WTC11 (cell line): ENCODE measurements around the gene TMPRSS6. TPM values are rescaled to one million over a fixed set of nuclear protein-coding genes. Genes with fewer than 3 reads are reported as not detected.

Experiments
- ATAC-seq: fragments of 200-7000 bp; cut with Tn5 transposase; 2 replicates; pipeline ENCODE4 v1.10.0; 2021; ENCODE audit warnings: mild to moderate bottlenecking, moderate library complexity
- CTCF ChIA-PET: fragments of 300-600 bp; sonication (Branson Sonifier 250); formaldehyde crosslinking; loops from one replicate; lab custom pipeline; 2021; ENCODE audit warnings: antibody characterized with exemption; lab: Charles Lee
- POLR2A ChIA-PET: fragments of 350-600 bp; sonication (Branson Sonifier 250); formaldehyde crosslinking; loops from one replicate; lab custom pipeline; 2021; ENCODE audit warnings: antibody characterized with exemption; lab: Charles Lee
- DNase-seq: peaks from one replicate; pipeline ENCODE4 v3.0.0; 2021; ENCODE audit warnings: low spot score
- H3K27ac Mint-ChIP-seq: 2 replicates; pipeline ENCODE4 v1.8.0; 2021; ENCODE audit warnings: mixed read lengths
- H3K27me3 Mint-ChIP-seq: 2 replicates; pipeline ENCODE4 v1.8.0; 2021; ENCODE audit warnings: low read depth, mild to moderate bottlenecking, moderate library complexity, mixed read lengths
- H3K36me3 Mint-ChIP-seq: 2 replicates; pipeline ENCODE4 v1.8.0; 2021; ENCODE audit warnings: mixed read lengths
- H3K4me1 Mint-ChIP-seq: 2 replicates; pipeline ENCODE4 v1.8.0; 2022; ENCODE audit warnings: mixed read lengths
- H3K4me3 Mint-ChIP-seq: 2 replicates; pipeline ENCODE4 v1.8.0; 2021; ENCODE audit warnings: mild to moderate bottlenecking, moderate library complexity, mixed read lengths
- H3K9me3 Mint-ChIP-seq: 2 replicates; pipeline ENCODE4 v1.8.0; 2021; ENCODE audit warnings: mixed read lengths
- CBFB ChIP-seq: sonication (generic); formaldehyde crosslinking; IDR thresholded peaks from 2 replicates; pipeline ENCODE4 v1.8.1; 2022; ENCODE audit warnings: mild to moderate bottlenecking, low read depth, missing genetic modification reagents
- CREB1 ChIP-seq: sonication (generic); formaldehyde crosslinking; IDR thresholded peaks from 2 replicates; pipeline ENCODE4 v1.8.0; 2023; ENCODE audit warnings: mild to moderate bottlenecking, missing genetic modification reagents
- ELF4 ChIP-seq: sonication (generic); formaldehyde crosslinking; IDR thresholded peaks from 2 replicates; pipeline ENCODE4 v1.8.1; 2022; ENCODE audit warnings: low read depth, mild to moderate bottlenecking, moderate library complexity, missing genetic modification reagents
- FOXJ3 ChIP-seq: sonication (generic); formaldehyde crosslinking; IDR thresholded peaks from 2 replicates; pipeline ENCODE4 v1.9.0; 2021; ENCODE audit warnings: missing genetic modification reagents, mild to moderate bottlenecking, borderline replicate concordance
- FOXK1 ChIP-seq: sonication (generic); formaldehyde crosslinking; IDR thresholded peaks from 2 replicates; pipeline ENCODE4 v1.8.0; 2022; ENCODE audit warnings: mild to moderate bottlenecking, moderate library complexity, missing genetic modification reagents
- GRHL2 ChIP-seq: fragments of 250-450 bp; sonication (Bioruptor Pico); IDR thresholded peaks from 2 replicates; pipeline ENCODE4 v1.8.0; 2022; ENCODE audit warnings: mild to moderate bottlenecking, moderate library complexity; ENCODE audit not compliant: insufficient replicate concordance, severe bottlenecking
- HMGA2 ChIP-seq: fragments of 250-450 bp; sonication (Bioruptor Pico); IDR thresholded peaks from 2 replicates; pipeline ENCODE4 v1.4.0; 2021; ENCODE audit warnings: mild to moderate bottlenecking, moderate library complexity
- ZNF138 ChIP-seq: sonication (generic); formaldehyde crosslinking; conservative IDR thresholded peaks from 2 replicates; pipeline ENCODE4 v1.8.1; 2022; ENCODE audit warnings: mild to moderate bottlenecking, moderate library complexity, missing genetic modification reagents
- ZNF263 ChIP-seq: sonication (generic); formaldehyde crosslinking; IDR thresholded peaks from 2 replicates; pipeline ENCODE4 v1.8.1; 2022; ENCODE audit warnings: low read depth, mild to moderate bottlenecking, moderate library complexity, missing genetic modification reagents
- ZNF671 ChIP-seq: fragments of 250-450 bp; sonication (Bioruptor Pico); IDR thresholded peaks from 2 replicates; pipeline ENCODE4 v1.8.0; 2021; ENCODE audit warnings: mild to moderate bottlenecking
- total RNA-seq: library from RNA; stranded (reverse); gene quantifications from 3 replicates; pipeline ENCODE4 v1.2.3, GENCODE V29; 2021
- TF ChIP-seq, protein P1 (sequence below): fragments of 250-450 bp; sonication (Bioruptor Pico); conservative IDR thresholded peaks from 2 replicates; pipeline ENCODE4 v1.9.0; 2021; ENCODE audit warnings: mild to moderate bottlenecking
- TF ChIP-seq, protein P2 (sequence below): fragments of 200-600 bp; IDR thresholded peaks from 2 replicates; pipeline ENCODE4 v1.8.0; 2022; ENCODE audit warnings: antibody characterized with exemption
- TF ChIP-seq, protein P3 (sequence below): sonication (generic); formaldehyde crosslinking; IDR thresholded peaks from 2 replicates; pipeline ENCODE4 v1.8.1; 2022; ENCODE audit warnings: mild to moderate bottlenecking, missing genetic modification reagents, moderate library complexity, borderline replicate concordance
- TF ChIP-seq, protein P4 (sequence below): sonication (generic); formaldehyde crosslinking; IDR thresholded peaks from 2 replicates; pipeline ENCODE4 v1.8.0; 2022; ENCODE audit warnings: mild to moderate bottlenecking, missing genetic modification reagents
- TF ChIP-seq, protein P5 (sequence below): sonication (generic); formaldehyde crosslinking; IDR thresholded peaks from 2 replicates; pipeline ENCODE4 v1.8.0; 2022; ENCODE audit warnings: mild to moderate bottlenecking, missing genetic modification reagents
- TF ChIP-seq, protein P6 (sequence below): sonication (generic); formaldehyde crosslinking; IDR thresholded peaks from 2 replicates; pipeline ENCODE4 v1.8.0; 2023; ENCODE audit warnings: missing genetic modification reagents
- TF ChIP-seq, protein P7 (sequence below): fragments of 250-450 bp; sonication (Bioruptor Pico); IDR thresholded peaks from 2 replicates; pipeline ENCODE4 v2.1.2; 2022; ENCODE audit warnings: mild to moderate bottlenecking, moderate library complexity
- TF ChIP-seq, protein P8 (sequence below): fragments of 250-450 bp; sonication (Bioruptor Pico); IDR thresholded peaks from 2 replicates; pipeline ENCODE4 v1.9.0; 2021; ENCODE audit warnings: moderate library complexity, mild to moderate bottlenecking, inconsistent platforms, borderline replicate concordance
- TF ChIP-seq, protein P9 (sequence below): sonication (generic); formaldehyde crosslinking; IDR thresholded peaks from 2 replicates; pipeline ENCODE4 v1.8.1; 2023; ENCODE audit warnings: mild to moderate bottlenecking, missing genetic modification reagents
- TF ChIP-seq, protein P10 (sequence below): sonication (generic); formaldehyde crosslinking; IDR thresholded peaks from 2 replicates; pipeline ENCODE4 v1.8.1; 2023; ENCODE audit warnings: mild to moderate bottlenecking, missing genetic modification reagents, moderate library complexity

TMPRSS6 gene
- total RNA-seq, 1 experiment from 2014 or later = 0.11 TPM

DNA sequence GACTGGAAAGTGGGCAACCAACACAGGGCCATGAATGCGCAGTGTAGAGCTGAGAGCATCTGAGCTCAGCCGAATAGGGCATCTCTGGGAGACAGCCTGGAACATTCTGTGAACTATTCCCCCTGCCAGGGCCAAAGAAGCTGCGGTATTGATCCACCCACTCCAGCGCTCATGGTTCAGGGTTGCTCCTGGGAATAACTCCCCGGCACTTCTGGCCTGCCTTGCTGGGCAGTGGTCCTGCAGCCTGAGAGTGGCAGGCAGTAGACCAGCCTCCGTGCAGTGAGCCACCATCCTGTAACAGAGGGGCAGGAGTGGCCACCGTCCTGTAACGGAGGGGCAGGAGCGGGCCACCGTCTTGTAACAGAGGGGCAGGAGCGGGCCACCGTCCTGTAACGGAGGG lies 12.2 kb downstream of the TMPRSS6 start (continued):
- TF ChIP-seq, protein P1, sequence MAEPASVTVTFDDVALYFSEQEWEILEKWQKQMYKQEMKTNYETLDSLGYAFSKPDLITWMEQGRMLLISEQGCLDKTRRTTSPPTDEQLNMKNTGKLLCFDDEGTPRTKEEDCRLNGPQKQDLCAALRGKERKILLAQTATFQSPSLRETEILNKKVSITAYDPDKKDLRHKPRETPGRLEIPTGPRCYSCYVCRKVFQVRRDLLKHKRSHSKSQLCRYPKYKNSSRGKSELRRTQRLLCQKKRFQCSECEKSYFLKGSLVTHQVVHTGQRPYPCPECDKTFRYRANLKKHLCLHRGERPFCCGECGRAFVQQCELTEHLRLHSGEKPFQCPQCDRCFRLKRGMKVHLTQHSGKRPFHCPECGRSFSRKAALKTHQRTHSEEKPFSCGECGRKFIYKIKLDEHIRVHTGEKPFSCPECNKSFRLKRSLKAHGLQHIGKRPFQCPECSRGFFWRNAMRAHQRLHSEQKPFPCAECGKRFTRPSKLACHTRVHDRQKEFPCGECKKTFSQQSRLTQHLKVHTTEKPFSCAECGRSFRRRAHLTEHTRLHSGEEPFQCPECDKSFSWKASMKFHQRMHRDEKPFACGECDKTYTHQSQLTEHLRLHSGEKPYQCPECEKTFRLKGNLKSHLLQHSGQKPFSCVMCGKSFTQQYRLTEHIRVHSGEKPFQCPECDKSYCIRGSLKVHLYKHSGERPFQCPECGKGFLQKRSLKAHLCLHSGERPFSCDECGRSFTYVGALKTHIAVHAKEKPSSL (CRISPR knock-in tag) = no peak
- TF ChIP-seq ZNF138 (CRISPR knock-in tag) (no peak), CBFB (no peak), ELF4 (CRISPR knock-in tag) (no peak)

DNA sequence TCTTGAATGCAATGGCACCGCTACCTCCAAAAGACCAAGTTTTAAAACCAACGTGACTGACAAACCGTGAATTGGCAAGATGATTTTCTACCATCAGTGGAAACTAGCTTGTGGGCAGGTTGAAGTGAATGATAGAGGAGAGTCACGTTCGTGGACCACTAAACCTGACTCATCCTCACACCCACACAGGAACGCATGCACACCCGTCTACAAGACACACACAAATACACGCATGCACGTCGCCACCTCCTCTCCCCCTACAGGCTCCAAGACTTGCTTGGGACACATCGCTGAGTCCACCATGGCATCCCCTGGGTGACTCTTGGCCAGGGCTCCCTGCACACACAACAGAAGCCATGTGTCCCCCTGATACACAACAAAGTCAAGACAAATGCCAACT lies 14.4 kb downstream of the TMPRSS6 start:
- Mint-ChIP-seq H3K27ac (no peak overlapping the region), H3K4me1 (peaks cover 10% of the 10 kb centered on the region), H3K27me3 (peaks cover 32% of the 10 kb centered on the region), H3K4me3 (no peak overlapping the region), H3K36me3 (no peaks in the 10 kb centered on the region), H3K9me3 (no peaks in the 10 kb centered on the region)
- CTCF ChIA-PET = no interaction called here
- DNase-seq = no peak
- POLR2A ChIA-PET = no interaction called here
- no peak for ATAC-seq
- TF ChIP-seq, protein P2, sequence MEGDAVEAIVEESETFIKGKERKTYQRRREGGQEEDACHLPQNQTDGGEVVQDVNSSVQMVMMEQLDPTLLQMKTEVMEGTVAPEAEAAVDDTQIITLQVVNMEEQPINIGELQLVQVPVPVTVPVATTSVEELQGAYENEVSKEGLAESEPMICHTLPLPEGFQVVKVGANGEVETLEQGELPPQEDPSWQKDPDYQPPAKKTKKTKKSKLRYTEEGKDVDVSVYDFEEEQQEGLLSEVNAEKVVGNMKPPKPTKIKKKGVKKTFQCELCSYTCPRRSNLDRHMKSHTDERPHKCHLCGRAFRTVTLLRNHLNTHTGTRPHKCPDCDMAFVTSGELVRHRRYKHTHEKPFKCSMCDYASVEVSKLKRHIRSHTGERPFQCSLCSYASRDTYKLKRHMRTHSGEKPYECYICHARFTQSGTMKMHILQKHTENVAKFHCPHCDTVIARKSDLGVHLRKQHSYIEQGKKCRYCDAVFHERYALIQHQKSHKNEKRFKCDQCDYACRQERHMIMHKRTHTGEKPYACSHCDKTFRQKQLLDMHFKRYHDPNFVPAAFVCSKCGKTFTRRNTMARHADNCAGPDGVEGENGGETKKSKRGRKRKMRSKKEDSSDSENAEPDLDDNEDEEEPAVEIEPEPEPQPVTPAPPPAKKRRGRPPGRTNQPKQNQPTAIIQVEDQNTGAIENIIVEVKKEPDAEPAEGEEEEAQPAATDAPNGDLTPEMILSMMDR = no peak
- TF ChIP-seq CREB1 = no peak
- no peak for TF ChIP-seq FOXK1 (CRISPR knock-in tag)
- TF ChIP-seq HMGA2 (CRISPR knock-in tag) = no peak
- TF ChIP-seq, protein P3, sequence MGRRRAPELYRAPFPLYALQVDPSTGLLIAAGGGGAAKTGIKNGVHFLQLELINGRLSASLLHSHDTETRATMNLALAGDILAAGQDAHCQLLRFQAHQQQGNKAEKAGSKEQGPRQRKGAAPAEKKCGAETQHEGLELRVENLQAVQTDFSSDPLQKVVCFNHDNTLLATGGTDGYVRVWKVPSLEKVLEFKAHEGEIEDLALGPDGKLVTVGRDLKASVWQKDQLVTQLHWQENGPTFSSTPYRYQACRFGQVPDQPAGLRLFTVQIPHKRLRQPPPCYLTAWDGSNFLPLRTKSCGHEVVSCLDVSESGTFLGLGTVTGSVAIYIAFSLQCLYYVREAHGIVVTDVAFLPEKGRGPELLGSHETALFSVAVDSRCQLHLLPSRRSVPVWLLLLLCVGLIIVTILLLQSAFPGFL (CRISPR knock-in tag) = no peak
- TF ChIP-seq, protein P4, sequence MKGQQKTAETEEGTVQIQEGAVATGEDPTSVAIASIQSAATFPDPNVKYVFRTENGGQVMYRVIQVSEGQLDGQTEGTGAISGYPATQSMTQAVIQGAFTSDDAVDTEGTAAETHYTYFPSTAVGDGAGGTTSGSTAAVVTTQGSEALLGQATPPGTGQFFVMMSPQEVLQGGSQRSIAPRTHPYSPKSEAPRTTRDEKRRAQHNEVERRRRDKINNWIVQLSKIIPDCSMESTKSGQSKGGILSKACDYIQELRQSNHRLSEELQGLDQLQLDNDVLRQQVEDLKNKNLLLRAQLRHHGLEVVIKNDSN (CRISPR knock-in tag) = no peak
- no peak for TF ChIP-seq ZNF671 (CRISPR knock-in tag)
- TF ChIP-seq, protein P5, sequence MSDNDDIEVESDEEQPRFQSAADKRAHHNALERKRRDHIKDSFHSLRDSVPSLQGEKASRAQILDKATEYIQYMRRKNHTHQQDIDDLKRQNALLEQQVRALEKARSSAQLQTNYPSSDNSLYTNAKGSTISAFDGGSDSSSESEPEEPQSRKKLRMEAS = no peak
- TF ChIP-seq, protein P6, sequence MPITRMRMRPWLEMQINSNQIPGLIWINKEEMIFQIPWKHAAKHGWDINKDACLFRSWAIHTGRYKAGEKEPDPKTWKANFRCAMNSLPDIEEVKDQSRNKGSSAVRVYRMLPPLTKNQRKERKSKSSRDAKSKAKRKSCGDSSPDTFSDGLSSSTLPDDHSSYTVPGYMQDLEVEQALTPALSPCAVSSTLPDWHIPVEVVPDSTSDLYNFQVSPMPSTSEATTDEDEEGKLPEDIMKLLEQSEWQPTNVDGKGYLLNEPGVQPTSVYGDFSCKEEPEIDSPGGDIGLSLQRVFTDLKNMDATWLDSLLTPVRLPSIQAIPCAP (CRISPR knock-in tag) = no peak
- no peak for TF ChIP-seq FOXJ3
- TF ChIP-seq, protein P7, sequence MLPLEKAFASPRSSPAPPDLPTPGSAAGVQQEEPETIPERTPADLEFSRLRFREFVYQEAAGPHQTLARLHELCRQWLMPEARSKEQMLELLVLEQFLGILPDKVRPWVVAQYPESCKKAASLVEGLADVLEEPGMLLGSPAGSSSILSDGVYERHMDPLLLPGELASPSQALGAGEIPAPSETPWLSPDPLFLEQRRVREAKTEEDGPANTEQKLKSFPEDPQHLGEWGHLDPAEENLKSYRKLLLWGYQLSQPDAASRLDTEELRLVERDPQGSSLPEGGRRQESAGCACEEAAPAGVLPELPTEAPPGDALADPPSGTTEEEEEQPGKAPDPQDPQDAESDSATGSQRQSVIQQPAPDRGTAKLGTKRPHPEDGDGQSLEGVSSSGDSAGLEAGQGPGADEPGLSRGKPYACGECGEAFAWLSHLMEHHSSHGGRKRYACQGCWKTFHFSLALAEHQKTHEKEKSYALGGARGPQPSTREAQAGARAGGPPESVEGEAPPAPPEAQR (CRISPR knock-in tag) = no peak
- TF ChIP-seq, protein P8, sequence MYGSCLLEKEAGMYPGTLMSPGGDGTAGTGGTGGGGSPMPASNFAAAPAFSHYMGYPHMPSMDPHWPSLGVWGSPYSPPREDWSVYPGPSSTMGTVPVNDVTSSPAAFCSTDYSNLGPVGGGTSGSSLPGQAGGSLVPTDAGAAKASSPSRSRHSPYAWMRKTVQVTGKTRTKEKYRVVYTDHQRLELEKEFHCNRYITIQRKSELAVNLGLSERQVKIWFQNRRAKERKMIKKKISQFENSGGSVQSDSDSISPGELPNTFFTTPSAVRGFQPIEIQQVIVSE (CRISPR knock-in tag) = no peak
- TF ChIP-seq, protein P9, sequence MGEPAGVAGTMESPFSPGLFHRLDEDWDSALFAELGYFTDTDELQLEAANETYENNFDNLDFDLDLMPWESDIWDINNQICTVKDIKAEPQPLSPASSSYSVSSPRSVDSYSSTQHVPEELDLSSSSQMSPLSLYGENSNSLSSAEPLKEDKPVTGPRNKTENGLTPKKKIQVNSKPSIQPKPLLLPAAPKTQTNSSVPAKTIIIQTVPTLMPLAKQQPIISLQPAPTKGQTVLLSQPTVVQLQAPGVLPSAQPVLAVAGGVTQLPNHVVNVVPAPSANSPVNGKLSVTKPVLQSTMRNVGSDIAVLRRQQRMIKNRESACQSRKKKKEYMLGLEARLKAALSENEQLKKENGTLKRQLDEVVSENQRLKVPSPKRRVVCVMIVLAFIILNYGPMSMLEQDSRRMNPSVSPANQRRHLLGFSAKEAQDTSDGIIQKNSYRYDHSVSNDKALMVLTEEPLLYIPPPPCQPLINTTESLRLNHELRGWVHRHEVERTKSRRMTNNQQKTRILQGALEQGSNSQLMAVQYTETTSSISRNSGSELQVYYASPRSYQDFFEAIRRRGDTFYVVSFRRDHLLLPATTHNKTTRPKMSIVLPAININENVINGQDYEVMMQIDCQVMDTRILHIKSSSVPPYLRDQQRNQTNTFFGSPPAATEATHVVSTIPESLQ = no peak
- TF ChIP-seq ZNF263 = no peak
- TF ChIP-seq, protein P10, sequence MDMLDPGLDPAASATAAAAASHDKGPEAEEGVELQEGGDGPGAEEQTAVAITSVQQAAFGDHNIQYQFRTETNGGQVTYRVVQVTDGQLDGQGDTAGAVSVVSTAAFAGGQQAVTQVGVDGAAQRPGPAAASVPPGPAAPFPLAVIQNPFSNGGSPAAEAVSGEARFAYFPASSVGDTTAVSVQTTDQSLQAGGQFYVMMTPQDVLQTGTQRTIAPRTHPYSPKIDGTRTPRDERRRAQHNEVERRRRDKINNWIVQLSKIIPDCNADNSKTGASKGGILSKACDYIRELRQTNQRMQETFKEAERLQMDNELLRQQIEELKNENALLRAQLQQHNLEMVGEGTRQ (CRISPR knock-in tag) = no peak
- no peak for TF ChIP-seq GRHL2 (CRISPR knock-in tag)
